Measurements from ENCODE around the gene TNFRSF4.

The TNFRSF4 gene

DNA sequence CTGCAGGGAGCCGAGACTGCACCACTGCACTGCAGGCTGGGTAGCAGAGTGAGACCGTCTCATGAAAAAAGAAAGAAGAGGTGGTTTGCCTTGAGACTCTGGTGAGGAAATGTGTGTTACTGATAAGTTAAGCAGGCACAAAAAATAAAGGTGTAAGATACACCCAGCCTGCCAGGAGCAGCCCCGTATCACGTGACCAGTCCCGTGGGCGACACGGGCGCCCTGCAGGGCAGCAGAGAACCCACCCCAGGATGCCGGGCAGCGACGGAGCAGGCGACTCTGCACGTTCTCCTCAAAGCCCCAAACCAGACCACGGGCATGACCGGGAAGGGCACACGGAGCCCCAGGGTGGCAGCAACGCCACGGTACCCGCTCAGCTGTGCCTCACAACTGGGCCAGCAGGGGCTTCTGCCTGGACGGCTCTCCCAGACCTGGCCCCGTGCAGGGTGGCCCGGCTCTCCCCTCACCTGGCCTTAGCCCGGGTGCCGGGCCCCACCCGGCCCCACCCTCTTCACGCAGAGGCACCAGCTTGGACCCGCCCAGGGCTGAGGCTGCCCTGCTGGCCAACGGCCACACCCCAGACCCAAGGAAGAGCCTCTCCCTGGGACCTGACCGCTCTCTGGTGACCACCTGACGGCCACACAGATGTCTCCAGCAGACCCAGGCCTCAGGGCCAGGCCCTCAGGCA is 8.1 kb upstream of the TNFRSF4 start:
- DNase-seq, result no peak
- no peak overlapping the region for H3K27ac ChIP-seq
- intact Hi-C loops (cut with DNase I; ENCODE audit: low total_unique reads), result no loop called here

GRCh38 chr1:1220197-1220596 is 6.2 kb upstream of the TNFRSF4 start:
- no peak for DNase-seq
- Histone ChIP-seq H3K27me3 (no peaks in the 10 kb centered on the region), H3K9me3 (no peaks in the 10 kb centered on the region), H3K27ac (no peak overlapping the region), H3K4me1 (peaks cover 0 to under 1% (median 0%) of the 10 kb centered on the region in 4 donors), H3K4me3 (no peak overlapping the region), H3K36me3 (peaks cover 49 to 99% (median 89%) of the 10 kb centered on the region in 3 donors)
- TF ChIP-seq, protein P1, sequence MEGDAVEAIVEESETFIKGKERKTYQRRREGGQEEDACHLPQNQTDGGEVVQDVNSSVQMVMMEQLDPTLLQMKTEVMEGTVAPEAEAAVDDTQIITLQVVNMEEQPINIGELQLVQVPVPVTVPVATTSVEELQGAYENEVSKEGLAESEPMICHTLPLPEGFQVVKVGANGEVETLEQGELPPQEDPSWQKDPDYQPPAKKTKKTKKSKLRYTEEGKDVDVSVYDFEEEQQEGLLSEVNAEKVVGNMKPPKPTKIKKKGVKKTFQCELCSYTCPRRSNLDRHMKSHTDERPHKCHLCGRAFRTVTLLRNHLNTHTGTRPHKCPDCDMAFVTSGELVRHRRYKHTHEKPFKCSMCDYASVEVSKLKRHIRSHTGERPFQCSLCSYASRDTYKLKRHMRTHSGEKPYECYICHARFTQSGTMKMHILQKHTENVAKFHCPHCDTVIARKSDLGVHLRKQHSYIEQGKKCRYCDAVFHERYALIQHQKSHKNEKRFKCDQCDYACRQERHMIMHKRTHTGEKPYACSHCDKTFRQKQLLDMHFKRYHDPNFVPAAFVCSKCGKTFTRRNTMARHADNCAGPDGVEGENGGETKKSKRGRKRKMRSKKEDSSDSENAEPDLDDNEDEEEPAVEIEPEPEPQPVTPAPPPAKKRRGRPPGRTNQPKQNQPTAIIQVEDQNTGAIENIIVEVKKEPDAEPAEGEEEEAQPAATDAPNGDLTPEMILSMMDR (IDR thresholded peaks at IDR 0.05), result no peak
- intact Hi-C loops (cut with DNase I; ENCODE audit: low total_unique reads), result no loop called here

More for the DNA sequence above, 8.1 kb upstream of the TNFRSF4 start:
- no peaks in the 10 kb centered on the region for H3K27me3 ChIP-seq
- peaks cover 0 to 4% (median 0%) of the 10 kb centered on the region in 4 donors for H3K4me1 ChIP-seq
- no peak overlapping the region for H3K4me3 ChIP-seq
- TF ChIP-seq, protein P1 (IDR thresholded peaks at IDR 0.05), result no peak
- H3K9me3 ChIP-seq, result no peaks in the 10 kb centered on the region
- peaks cover 50 to 100% (median 97%) of the 10 kb centered on the region in 3 donors for H3K36me3 ChIP-seq

- H3K27me3 ChIP-seq, result no peaks in the 10 kb centered on the region
- no peak for DNase-seq
- H3K9me3 ChIP-seq, result no peaks in the 10 kb centered on the region
- no peaks in the 10 kb centered on the region for H3K4me1 ChIP-seq
- TF ChIP-seq, protein P1 (IDR thresholded peaks at IDR 0.05), result no peak
- no peak overlapping the region for H3K4me3 ChIP-seq
- H3K27ac ChIP-seq, result no peak overlapping the region
- H3K36me3 ChIP-seq, result peaks cover 49 to 91% (median 82%) of the 10 kb centered on the region in 3 donors
- intact Hi-C loops (cut with DNase I; ENCODE audit: low total_unique reads), result no loop called here
These were observed 5.4 kb upstream of the TNFRSF4 start for GRCh38 chr1:1219341-1219740.

- intact Hi-C loops (cut with DNase I; ENCODE audit: low total_unique reads), result no loop called here
- no peaks in the 10 kb centered on the region for H3K9me3 ChIP-seq
- no peak overlapping the region for H3K27ac ChIP-seq
- DNase-seq, result no peak
- H3K36me3 ChIP-seq, result peaks cover 43 to 84% (median 75%) of the 10 kb centered on the region in 3 donors
- no peaks in the 10 kb centered on the region for H3K4me1 ChIP-seq
- no peak overlapping the region for H3K4me3 ChIP-seq
- H3K27me3 ChIP-seq, result no peaks in the 10 kb centered on the region
- TF ChIP-seq, protein P1 (IDR thresholded peaks at IDR 0.05), result no peak
These were observed 4.7 kb upstream of the TNFRSF4 start for GRCh38 chr1:1218524-1219200.

DNA sequence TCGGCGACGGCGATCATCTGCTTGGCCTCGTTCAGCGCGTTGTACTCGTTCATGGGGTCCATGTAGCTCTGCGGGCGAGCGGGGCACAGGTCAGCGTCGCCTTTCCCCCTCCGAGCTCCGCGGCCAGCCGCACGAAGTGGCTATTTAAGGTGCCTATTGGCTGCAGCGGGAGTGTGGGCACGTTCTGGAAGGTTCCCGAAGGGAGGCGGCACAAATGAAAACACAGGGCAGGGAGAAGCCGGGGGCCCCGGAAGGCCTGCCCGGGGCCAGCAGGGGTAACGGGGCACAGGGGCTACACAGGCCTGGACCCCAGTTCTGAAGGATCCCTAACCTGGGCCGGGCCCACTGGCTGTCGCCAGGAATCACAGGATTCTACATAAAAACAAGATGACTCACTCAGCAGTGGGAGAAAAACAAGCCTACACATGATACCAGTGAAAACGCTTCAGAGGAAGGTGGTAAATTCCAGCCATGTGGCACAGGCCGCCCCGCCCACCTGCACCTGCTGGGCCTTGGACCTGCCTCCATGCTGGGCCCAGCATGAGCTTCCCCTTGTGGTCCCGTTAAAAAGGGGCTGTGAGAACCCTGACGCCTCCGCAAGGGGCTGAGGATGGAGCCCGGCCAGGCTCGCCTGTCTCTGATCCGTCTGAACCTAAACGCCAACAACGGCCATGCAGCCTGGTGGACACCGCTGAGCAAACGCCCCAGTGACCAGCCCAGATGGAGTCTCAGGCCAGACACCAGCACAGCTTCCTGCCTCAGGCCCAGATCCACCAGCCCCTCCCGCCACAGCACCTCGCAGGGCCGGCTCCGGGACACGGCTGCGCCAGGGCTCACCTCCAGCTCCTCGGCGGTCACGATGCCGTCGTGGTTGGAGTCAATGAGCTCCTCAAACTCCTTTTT is 3.9 kb upstream of the TNFRSF4 start:
- no peak for DNase-seq
- H3K9me3 ChIP-seq, result no peaks in the 10 kb centered on the region
- intact Hi-C loops (cut with DNase I; ENCODE audit: low total_unique reads), result no loop called here
- H3K4me3 ChIP-seq, result no peak overlapping the region
- TF ChIP-seq, protein P1 (IDR thresholded peaks at IDR 0.05), result no peak
- H3K27me3 ChIP-seq, result peaks cover 0 to 2% of the 10 kb centered on the region in 2 donors
- H3K4me1 ChIP-seq, result no peaks in the 10 kb centered on the region
- H3K27ac ChIP-seq, result no peak overlapping the region
- H3K36me3 ChIP-seq, result peaks cover 36 to 76% (median 67%) of the 10 kb centered on the region in 3 donors

All from tibial artery (tissue), 4 donors.